Hematopoietic multipotent progenitor cell treated with erythropoietin and hydrocortisone succinate and interleukin-3 and kit ligand, for 4 days (in vitro differentiated cells): ENCODE measurements around the gene SMS.

Experiments used
- DNase-seq: peaks from one replicate; pipeline ENCODE4 v3.0.0-alpha.2; 2015

SMS gene

GRCh38 chrX:21985332-21985777 lies 44.8 kb downstream of the SMS start:
- peak; percentile 83 for DNase-seq

GRCh38 chrX:21986596-21986995 lies 46.1 kb downstream of the SMS start:
- DNase-seq = no peak

GRCh38 chrX:21989384-21989783 lies 48.9 kb downstream of the SMS start:
- DNase-seq = no peak

GRCh38 chrX:21990832-21991231 lies 50.3 kb downstream of the SMS start:
- no peak for DNase-seq

GRCh38 chrX:21991504-21991903 lies 51.0 kb downstream of the SMS start:
- DNase-seq = no peak

- peak; percentile 87 for DNase-seq
Observed at GRCh38 chrX:21993265-21993664, 52.8 kb downstream of the SMS start.

- DNase-seq = peak; percentile 68
Observed at GRCh38 chrX:21996872-21997455, 56.5 kb downstream of the SMS start.

GRCh38 chrX:21998037-21998436 lies 57.5 kb downstream of the SMS start:
- no peak for DNase-seq

- no peak for DNase-seq
Observed at GRCh38 chrX:22004866-22005265, 64.4 kb downstream of the SMS start.

GRCh38 chrX:22012051-22012450 lies 71.5 kb downstream of the SMS start:
- DNase-seq = peak; percentile 11

GRCh38 chrX:22012931-22013330 lies 72.4 kb downstream of the SMS start:
- no peak for DNase-seq

GRCh38 chrX:22015139-22015750 lies 74.7 kb downstream of the SMS start:
- no peak for DNase-seq

GRCh38 chrX:22021751-22022324 lies 81.3 kb downstream of the SMS start:
- no peak for DNase-seq

- DNase-seq = no peak
Observed at GRCh38 chrX:22024577-22024976, 84.1 kb downstream of the SMS start.

GRCh38 chrX:22025751-22026150 lies 85.2 kb downstream of the SMS start:
- no peak for DNase-seq

GRCh38 chrX:22026731-22027130 lies 86.2 kb downstream of the SMS start:
- no peak for DNase-seq

- peak; percentile 36 for DNase-seq
Observed at GRCh38 chrX:22032084-22032483, 91.6 kb downstream of the SMS start, which contains the start of gene PHEX. TSS of gene PHEX (plus strand) at chrX:22032325. CDS start at chrX:22033006, 681 bp downstream.

- DNase-seq = no peak
Observed at GRCh38 chrX:22032506-22032905, 92.0 kb downstream of the SMS start.

- DNase-seq = no peak
Observed at GRCh38 chrX:22033818-22034217, 93.3 kb downstream of the SMS start.

GRCh38 chrX:22035236-22035635 lies 94.7 kb downstream of the SMS start:
- no peak for DNase-seq

- no peak for DNase-seq
Observed at GRCh38 chrX:22037225-22037624, 96.7 kb downstream of the SMS start.

- DNase-seq = no peak
Observed at GRCh38 chrX:22037911-22038537, 97.5 kb downstream of the SMS start.

GRCh38 chrX:22039541-22039940 lies 99.0 kb downstream of the SMS start:
- DNase-seq = no peak

GRCh38 chrX:22040184-22040583 lies 99.7 kb downstream of the SMS start:
- no peak for DNase-seq
